ENCODE data around the gene SCRN1. TPM values are rescaled to one million over a fixed set of nuclear protein-coding genes. Genes with fewer than 3 reads are reported as not detected.
A peak's percentile ranks its signal among the peaks of the same experiment; 100 is the strongest.

Gene SCRN1
- total RNA-seq, 1 donor from 2014 or later: 13.4 TPM

DNA sequence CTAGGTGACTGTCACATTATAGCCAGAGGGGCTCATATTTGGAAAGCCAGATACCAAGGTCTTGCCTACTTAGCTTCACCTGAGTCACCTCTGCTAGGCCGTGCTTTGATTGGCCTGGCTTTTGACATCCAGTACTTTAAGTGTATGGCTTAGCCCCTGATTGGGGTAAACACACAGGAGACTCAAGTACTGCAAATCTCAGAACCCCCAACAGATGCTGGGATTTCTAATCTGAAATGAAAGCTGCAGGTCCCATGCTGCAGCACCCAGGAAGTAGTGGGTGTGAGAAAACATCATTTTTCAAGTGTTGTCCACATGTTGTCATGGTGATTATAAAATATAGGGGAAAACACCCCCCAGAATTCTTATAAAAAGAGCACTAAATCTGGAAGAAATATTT lies 107.1 kb downstream of the SCRN1 start:
- Histone ChIP-seq H3K9me3 (replicated peaks) (no peaks in the 10 kb centered on the region), H3K27ac (replicated peaks) (no peak overlapping the region), H3K36me3 (no peaks in the 10 kb centered on the region), H3K4me1 (peaks cover 7% of the 10 kb centered on the region), H3K27me3 (ENCODE audit: low read depth) (no peaks in the 10 kb centered on the region), H3K4me3 (no peak overlapping the region)
- intact Hi-C loops (cut with micrococcal nuclease): no loop called here
- TF ChIP-seq, protein P1, sequence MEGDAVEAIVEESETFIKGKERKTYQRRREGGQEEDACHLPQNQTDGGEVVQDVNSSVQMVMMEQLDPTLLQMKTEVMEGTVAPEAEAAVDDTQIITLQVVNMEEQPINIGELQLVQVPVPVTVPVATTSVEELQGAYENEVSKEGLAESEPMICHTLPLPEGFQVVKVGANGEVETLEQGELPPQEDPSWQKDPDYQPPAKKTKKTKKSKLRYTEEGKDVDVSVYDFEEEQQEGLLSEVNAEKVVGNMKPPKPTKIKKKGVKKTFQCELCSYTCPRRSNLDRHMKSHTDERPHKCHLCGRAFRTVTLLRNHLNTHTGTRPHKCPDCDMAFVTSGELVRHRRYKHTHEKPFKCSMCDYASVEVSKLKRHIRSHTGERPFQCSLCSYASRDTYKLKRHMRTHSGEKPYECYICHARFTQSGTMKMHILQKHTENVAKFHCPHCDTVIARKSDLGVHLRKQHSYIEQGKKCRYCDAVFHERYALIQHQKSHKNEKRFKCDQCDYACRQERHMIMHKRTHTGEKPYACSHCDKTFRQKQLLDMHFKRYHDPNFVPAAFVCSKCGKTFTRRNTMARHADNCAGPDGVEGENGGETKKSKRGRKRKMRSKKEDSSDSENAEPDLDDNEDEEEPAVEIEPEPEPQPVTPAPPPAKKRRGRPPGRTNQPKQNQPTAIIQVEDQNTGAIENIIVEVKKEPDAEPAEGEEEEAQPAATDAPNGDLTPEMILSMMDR (IDR thresholded peaks at IDR 0.05; ENCODE audit: borderline replicate concordance): no peak
- no peak for DNase-seq

DNA sequence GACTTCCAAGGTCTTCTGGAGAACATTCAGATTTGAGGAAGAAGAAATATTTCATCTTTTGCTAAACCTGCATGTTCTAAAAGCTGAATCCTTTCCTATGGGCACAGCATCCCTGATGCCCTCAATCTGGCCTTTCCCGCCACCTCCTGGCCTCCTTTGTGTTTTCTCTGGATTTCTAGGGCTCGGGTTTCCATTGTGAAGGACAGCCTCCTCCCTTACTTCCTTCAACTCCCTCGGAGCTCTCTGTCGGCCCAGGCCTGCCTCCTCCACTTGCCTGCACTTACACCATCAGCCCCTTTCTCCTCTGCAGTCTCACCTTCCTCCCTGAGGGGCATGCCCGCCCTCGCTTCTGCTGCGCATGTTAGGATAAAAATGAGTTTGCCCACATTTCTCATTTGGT lies 107.9 kb downstream of the SCRN1 start:
- Histone ChIP-seq H3K27ac (replicated peaks) (no peak overlapping the region), H3K9me3 (replicated peaks) (no peaks in the 10 kb centered on the region), H3K4me3 (no peak overlapping the region), H3K4me1 (peaks cover 13% of the 10 kb centered on the region), H3K36me3 (no peaks in the 10 kb centered on the region), H3K27me3 (ENCODE audit: low read depth) (no peaks in the 10 kb centered on the region)
- no peak for DNase-seq
- intact Hi-C loops (cut with micrococcal nuclease): no loop called here
- TF ChIP-seq, protein P1 (IDR thresholded peaks at IDR 0.05; ENCODE audit: borderline replicate concordance): no peak

DNA sequence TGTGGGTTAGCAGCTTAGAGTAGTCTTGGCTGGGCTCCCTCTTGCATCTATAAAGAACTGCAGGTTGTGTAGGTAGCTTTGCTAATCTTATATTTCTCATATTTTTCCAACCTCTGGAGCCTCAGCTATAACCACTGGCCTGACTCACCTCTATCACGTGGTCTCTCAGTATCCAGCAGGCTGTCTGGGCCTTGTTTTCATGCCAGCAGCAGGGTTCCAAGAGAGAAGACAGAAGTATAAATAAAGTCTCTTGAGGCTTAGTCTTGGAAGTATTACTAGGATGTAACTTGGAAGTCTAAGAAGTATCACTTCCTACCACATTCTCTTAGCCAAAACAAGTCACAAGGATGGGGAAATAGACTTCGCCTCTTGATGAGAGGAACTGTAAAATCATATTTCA lies 110.0 kb downstream of the SCRN1 start:
- no peak for DNase-seq
- H3K9me3 ChIP-seq (replicated peaks): no peaks in the 10 kb centered on the region
- no peaks in the 10 kb centered on the region for H3K27me3 ChIP-seq (ENCODE audit: low read depth)
- TF ChIP-seq, protein P1 (IDR thresholded peaks at IDR 0.05; ENCODE audit: borderline replicate concordance): no peak
- H3K36me3 ChIP-seq: no peaks in the 10 kb centered on the region
- intact Hi-C loops (cut with micrococcal nuclease): no loop called here
- H3K4me1 ChIP-seq: peaks cover 13% of the 10 kb centered on the region
- no peak overlapping the region for H3K4me3 ChIP-seq
- H3K27ac ChIP-seq (replicated peaks): no peak overlapping the region

DNA sequence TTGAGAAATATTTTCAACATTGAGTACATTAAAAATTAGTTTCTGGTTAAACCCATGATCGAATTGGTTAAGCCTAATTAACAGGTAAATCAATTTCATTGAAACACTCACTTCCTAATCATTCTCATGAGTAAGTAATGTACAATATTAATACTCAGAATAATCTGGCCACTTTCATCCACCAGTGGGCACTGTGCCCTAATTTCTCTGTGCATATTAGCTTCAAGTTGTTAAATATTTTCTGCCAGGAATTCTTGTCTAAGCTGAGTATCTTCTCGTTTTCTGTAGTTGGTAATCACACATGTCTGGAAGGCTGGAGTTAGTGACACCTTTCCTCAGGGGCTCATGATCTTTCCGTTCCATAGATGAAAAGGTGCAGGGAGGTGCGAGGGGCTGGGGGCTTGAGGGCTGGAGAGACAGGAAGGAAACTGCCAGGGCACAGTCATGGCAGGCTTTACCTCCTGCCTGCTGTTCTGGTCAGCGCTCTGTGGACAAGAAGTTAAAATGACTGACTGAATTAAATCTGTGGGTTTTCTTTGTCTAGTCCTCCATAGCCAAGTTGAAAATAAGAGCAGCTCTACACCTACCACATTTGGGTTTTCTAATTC lies 111.4 kb downstream of the SCRN1 start:
- H3K9me3 ChIP-seq (replicated peaks): no peaks in the 10 kb centered on the region
- intact Hi-C loops (cut with micrococcal nuclease): no loop called here
- no peak overlapping the region for H3K4me3 ChIP-seq
- H3K36me3 ChIP-seq: no peaks in the 10 kb centered on the region
- DNase-seq: no peak
- peaks cover 13% of the 10 kb centered on the region for H3K4me1 ChIP-seq
- TF ChIP-seq, protein P1 (IDR thresholded peaks at IDR 0.05; ENCODE audit: borderline replicate concordance): peak; percentile 52
- no peaks in the 10 kb centered on the region for H3K27me3 ChIP-seq (ENCODE audit: low read depth)
- H3K27ac ChIP-seq (replicated peaks): no peak overlapping the region

DNA sequence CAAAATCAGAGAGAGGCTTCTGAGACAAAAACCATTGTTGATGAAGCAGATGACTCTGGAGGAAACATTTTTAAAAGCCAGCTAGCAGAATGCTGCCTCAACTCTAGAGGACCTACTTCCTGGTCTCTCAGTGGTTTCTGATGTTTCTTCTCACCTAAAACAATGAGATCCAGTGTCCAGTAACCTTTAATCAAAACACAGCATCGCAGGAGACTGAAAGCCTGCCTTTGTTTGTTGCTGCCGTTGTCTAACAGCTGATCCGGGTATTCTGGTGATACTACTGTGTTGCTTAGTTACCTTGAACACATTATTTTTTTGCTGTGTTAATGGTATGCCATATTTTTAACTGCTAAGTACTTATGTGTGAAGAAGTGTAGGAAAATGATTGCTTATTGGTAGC lies 112.4 kb downstream of the SCRN1 start:
- DNase-seq: no peak
- intact Hi-C loops (cut with micrococcal nuclease): no loop called here
- TF ChIP-seq, protein P1 (IDR thresholded peaks at IDR 0.05; ENCODE audit: borderline replicate concordance): no peak

More for the DNA sequence above, 112.4 kb downstream of the SCRN1 start:
- no peak overlapping the region for H3K27ac ChIP-seq (replicated peaks)
- H3K4me3 ChIP-seq: no peak overlapping the region
- peaks cover 13% of the 10 kb centered on the region for H3K4me1 ChIP-seq
- no peaks in the 10 kb centered on the region for H3K36me3 ChIP-seq
- H3K9me3 ChIP-seq (replicated peaks): no peaks in the 10 kb centered on the region
- H3K27me3 ChIP-seq (ENCODE audit: low read depth): no peaks in the 10 kb centered on the region
